Thoracic aorta (tissue), 2 donors: ENCODE results near the gene ZNF319. TPM values are rescaled to one million over a fixed set of nuclear protein-coding genes. Genes with fewer than 3 reads are reported as not detected.

Experiments used
- ATAC-seq: fragments of 150-250 bp; one replicate; pipeline ENCODE4 v1.8.0; 2017; ENCODE audit warnings: low read depth; ENCODE audit not compliant: insufficient number of reproducible peaks, low FRiP score
- DNase-seq: peaks from one replicate; pipeline ENCODE4 v3.0.0-alpha.2; 2020; ENCODE audit warnings: low spot score
- H3K27ac ChIP-seq, 2 donors: fragments of 200-600 bp; sonication (generic); 1 replicate in 1 of 2; 2 replicates in 1 of 2; pipeline ENCODE4 v1.5.1; 2016; ENCODE audit warnings: mild to moderate bottlenecking in 2 of 2, moderate library complexity in 2 of 2
- H3K27me3 ChIP-seq: fragments of 200-600 bp; sonication (generic); replicated peaks from 2 replicates; pipeline ENCODE4 v1.6.0; 2016; ENCODE audit warnings: mild to moderate bottlenecking; ENCODE audit not compliant: insufficient read depth
- H3K36me3 ChIP-seq: fragments of 200-600 bp; sonication (generic); one replicate; pipeline ENCODE4 v1.5.1; 2016
- H3K4me1 ChIP-seq, 2 donors: fragments of 200-600 bp; sonication (generic); 1 replicate in 1 of 2; 2 replicates in 1 of 2; pipeline versions ENCODE4 v1.5.1 to v1.6.0; 2016; ENCODE audit warnings: low read depth in 2 of 2, mild to moderate bottlenecking in 1 of 2; ENCODE audit not compliant: control insufficient read depth in 1 of 2
- H3K4me3 ChIP-seq: fragments of 200-600 bp; sonication (generic); 2 replicates; pipeline ENCODE4 v1.5.1; 2016; ENCODE audit warnings: mild to moderate bottlenecking
- H3K9me3 ChIP-seq: fragments of 200-600 bp; sonication (generic); 2 replicates; pipeline ENCODE4 v1.5.1; 2016
- total RNA-seq, 2 donors: library from RNA; depleted of rRNA; stranded (reverse); fragments of >200 nt; gene quantifications; one replicate each; pipeline versions ENCODE4 v1.1.0 to v1.2.3, GENCODE V29; 2016
- TF ChIP-seq, protein P1 (sequence below): fragments of 200-600 bp; sonication (generic); IDR thresholded peaks from one replicate; pipeline ENCODE4 v1.5.1; 2019; ENCODE audit warnings: antibody characterized with exemption

ZNF319 gene
- total RNA-seq, 2 donors from 2014 or later = 6.0 to 13.8 TPM

DNA sequence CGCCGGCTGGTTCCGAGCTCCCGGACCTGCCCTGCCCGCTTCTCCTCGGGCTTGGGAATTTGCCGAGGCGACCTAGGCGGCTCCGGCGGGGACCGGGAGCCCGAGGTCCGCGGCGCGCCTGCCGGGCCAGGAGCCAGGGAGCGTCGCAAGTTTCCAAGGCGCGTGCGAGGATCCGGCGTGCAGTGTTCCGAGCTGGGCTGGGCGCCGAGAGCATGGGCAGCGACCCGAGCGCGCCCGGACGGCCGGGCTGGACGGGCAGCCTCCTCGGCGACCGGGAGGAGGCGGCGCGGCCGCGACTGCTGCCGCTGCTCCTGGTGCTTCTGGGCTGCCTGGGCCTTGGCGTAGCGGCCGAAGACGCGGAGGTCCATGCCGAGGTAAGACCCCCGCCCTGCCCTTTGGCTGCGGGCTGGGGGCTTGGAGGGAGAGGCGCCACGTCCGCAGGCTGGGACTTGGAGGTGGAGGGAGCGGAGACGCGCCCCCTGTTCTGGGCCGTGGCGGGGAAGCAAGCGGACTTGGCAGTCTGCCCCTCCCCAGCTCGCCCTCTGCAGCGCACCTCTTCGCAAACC is 25.8 kb upstream of the ZNF319 start:
- ATAC-seq = no peak
- Histone ChIP-seq H3K4me1 (peaks cover 21 to 43% of the 10 kb centered on the region in 2 donors), H3K36me3 (no peaks in the 10 kb centered on the region), H3K9me3 (no peaks in the 10 kb centered on the region), H3K4me3 (peak overlapping the region; percentile 91), H3K27me3 (no peaks in the 10 kb centered on the region), H3K27ac (peak overlapping the region; percentile 49 to 72)
- no peak for DNase-seq
- TF ChIP-seq, protein P1, sequence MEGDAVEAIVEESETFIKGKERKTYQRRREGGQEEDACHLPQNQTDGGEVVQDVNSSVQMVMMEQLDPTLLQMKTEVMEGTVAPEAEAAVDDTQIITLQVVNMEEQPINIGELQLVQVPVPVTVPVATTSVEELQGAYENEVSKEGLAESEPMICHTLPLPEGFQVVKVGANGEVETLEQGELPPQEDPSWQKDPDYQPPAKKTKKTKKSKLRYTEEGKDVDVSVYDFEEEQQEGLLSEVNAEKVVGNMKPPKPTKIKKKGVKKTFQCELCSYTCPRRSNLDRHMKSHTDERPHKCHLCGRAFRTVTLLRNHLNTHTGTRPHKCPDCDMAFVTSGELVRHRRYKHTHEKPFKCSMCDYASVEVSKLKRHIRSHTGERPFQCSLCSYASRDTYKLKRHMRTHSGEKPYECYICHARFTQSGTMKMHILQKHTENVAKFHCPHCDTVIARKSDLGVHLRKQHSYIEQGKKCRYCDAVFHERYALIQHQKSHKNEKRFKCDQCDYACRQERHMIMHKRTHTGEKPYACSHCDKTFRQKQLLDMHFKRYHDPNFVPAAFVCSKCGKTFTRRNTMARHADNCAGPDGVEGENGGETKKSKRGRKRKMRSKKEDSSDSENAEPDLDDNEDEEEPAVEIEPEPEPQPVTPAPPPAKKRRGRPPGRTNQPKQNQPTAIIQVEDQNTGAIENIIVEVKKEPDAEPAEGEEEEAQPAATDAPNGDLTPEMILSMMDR = no peak

GRCh38 chr16:58025351-58026138 is 25.1 kb upstream of the ZNF319 start, which contains the start of gene MMP15:
Gene MMP15, plus strand, starts transcription at chr16:58025754. Its CDS starts 597 bp downstream, at chr16:58026351.
- H3K9me3 ChIP-seq = no peaks in the 10 kb centered on the region
- peak within 1 kb of the TSS; percentile 49 to 72 for H3K27ac ChIP-seq
- H3K36me3 ChIP-seq = no peaks in the 10 kb centered on the region
- DNase-seq = no peak
- H3K4me1 ChIP-seq = peaks cover 21 to 43% of the 10 kb centered on the region in 2 donors
- ATAC-seq = no peak
- peak within 1 kb of the TSS; percentile 91 for H3K4me3 ChIP-seq
- TF ChIP-seq, protein P1 = no peak
- no peaks in the 10 kb centered on the region for H3K27me3 ChIP-seq

DNA sequence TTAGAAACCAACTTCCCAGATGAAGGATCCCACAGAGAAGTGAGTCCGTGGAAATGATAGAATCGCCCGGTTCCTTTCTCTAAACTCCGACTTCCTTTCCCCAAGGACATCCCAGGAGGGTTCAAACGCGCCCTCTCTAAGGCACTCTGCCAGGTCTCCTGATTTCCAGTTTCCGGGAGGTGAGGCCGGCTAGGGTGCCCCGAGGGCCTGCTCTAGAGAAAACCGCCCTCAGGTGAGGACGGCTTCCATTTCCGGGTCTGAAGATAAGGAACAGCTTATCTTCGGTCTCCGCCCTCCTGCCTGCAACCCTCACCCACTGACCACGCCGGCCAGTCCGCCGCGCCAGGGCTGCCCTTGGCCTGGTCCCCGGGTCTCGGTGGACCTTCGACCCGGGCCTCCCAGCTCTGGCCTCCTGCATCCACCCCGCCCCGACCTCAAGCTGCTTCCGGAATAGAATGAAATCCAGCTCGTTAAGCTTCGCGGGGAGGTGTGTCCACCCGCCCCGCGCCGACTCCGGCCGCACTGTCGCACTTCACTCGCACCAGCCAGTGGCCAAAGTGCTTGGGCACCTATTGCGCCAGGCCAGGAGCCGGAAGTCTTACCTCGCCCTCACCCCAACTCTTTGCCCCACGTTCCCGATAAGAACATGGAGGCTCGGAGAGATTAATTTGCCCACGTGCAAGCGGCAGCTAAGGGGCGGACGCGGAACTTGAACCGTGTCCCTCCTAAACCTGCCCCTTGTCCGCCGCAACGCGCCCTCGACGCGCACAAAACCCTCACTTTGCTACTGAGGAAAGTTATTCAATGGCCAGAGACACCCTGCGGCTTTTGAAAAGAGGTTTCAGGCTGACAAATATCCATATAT is 24.2 kb upstream of the ZNF319 start:
- Histone ChIP-seq H3K4me1 (peaks cover 21 to 43% of the 10 kb centered on the region in 2 donors), H3K27me3 (no peaks in the 10 kb centered on the region), H3K9me3 (no peaks in the 10 kb centered on the region), H3K36me3 (no peaks in the 10 kb centered on the region), H3K27ac (no peak overlapping the region), H3K4me3 (peak overlapping the region; percentile 91)
- TF ChIP-seq, protein P1 = no peak
- no peak for ATAC-seq
- DNase-seq = no peak

DNA sequence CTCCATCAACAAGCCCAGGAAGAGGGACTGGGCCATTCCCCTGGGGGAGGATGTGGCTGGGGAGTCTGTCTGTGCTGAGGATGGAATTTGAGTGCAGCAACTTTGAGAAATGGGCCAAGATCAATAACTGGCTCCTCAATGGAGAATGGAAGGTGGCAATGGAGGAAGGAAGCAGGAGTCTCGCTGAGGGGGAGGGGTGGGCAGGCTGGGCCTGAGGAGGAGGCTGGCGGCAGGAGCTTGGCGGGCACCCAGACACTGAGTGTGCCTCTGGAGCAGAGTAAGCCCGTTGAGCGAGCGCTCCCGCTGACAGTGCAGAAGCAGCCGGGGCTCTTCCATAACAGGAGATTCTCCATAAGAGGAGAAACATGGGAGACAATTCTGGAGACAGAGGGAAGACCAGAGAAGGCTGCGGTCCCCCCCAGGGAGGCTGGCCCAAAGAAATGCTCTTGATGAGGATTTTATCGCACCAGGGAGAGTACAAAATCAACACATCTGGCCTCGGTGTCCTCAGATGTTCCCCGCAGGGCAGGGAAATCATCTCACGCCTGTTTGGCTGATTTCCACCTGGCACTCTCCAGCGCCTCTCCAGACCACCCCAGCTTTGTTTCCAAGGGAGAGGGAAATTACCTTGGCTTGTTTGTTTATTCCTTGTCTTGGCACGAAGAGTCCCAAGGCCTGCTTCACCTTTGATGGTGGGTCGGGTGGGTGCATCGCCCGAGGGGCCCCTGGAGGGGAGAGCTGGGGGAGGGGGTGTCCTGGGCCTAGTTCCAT is 22.3 kb upstream of the ZNF319 start:
- no peak overlapping the region for H3K27ac ChIP-seq
- ATAC-seq (no peak), DNase-seq (no peak)
- no peaks in the 10 kb centered on the region for H3K9me3 ChIP-seq
- H3K36me3 ChIP-seq = peaks cover 5% of the 10 kb centered on the region
- peaks cover 21 to 43% of the 10 kb centered on the region in 2 donors for H3K4me1 ChIP-seq
- TF ChIP-seq, protein P1 = no peak
- H3K27me3 ChIP-seq = no peaks in the 10 kb centered on the region
- H3K4me3 ChIP-seq = peak overlapping the region; percentile 11
